DMS153 treated with DMSO at 0.1 percent for 48 hours (cell line): Measurements from ENCODE around the gene RFFL.
"Not testable (repeated sequence)": the region's sequence is repeated elsewhere in the genome, so short reads cannot be mapped to it uniquely, and the experiment has no call there.

Source experiments
- DNase-seq: peaks from one replicate; lab custom pipeline; 2025; ENCODE audit not compliant: unreplicated experiment; lab: John Stamatoyannopoulos, UW

The RFFL gene

DNA sequence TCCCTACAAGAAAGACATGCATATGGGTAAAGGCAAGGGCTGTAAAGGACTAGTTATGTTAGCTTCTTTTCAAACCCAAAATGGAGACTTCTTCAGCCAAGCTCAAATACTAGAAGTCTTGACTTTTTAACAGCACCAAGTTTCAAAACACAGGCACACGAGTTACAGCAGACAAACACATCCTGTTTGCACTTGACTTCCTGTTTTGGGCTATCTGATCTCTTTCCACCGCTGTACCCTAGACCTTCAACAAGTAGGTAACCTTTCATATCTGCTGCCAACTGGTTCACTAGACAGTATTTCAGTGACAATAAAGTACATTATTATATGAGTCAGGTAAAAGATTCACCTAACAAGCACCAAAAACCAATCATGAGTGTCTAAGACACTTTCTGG, 12.3 kb downstream of the RFFL start:
- DNase-seq: peak; percentile 6

DNA sequence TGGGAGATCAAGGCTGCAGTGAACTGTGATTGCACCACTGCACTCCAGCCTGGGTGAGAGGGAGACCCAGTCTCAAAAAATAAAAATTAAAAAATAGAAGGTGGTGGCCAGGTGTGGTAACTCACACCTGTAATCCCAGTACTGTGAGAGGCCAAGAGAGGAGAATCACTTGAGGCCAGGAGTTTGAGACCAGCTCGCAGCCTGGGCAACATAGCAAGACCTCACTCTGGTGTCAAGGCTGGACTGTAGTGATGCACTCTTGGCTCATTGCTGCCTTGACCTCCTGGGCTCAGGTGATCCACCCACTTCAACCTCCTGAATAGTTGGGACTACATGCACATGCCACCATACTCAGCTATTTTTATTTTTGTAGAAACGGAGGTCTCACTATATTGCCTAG, 13.3 kb downstream of the RFFL start:
- no peak for DNase-seq

GRCh38 chr17:35048685-35049379, 14.7 kb downstream of the RFFL start:
- DNase-seq: no peak

DNA sequence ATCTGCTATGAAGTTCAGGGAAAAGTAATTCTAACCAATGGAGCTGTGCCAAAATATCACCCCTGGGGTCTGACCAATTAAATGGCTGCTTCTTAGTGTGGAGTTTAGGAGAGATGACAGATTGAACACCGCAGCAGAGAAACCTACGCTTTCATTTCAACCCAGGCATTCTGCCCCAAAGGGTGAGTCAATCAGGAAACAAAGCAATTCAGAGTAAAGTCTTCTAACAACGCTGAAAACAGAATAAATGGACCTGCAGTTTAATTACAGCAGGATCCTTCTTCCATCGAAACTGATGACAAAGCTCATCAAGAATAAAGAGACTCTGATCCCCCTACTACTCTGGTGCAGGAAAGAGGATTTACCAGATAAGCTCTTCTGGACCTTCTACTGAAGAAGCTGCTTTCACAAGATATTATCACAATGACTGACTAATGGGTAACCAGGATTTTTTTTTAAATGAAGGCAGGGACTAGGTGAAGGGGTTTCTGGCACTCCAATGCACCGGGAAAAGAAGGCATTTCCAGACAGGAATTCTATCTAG, 16.7 kb downstream of the RFFL start:
- no peak for DNase-seq

GRCh38 chr17:35046245-35046644, 17.3 kb downstream of the RFFL start:
- DNase-seq: no peak

DNA sequence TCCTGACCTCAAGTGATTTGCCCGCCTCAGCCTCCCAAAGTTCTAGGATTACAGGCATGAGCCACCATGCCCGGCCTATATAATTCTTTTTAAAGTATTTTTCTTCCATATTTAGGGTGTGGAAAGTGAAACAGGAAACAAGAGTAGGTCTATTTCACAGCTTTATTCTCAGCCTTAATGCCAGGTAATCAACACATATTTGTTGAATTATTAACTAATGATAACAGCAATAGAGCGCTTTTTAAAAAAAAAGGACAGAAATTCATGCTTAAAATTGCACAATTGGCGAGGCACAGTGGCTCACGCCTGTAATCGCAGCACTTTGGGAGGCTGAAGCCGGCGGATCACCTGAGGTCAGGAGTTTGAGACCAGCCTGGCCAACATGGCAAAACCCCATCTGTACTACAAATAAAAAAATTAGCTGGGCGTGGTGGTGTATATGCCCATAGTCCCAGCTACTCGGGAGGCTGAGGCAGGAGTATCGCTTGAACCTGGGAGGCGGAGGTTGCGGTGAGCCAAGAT, 18.0 kb downstream of the RFFL start:
- DNase-seq: not testable (repeated sequence)

DNA sequence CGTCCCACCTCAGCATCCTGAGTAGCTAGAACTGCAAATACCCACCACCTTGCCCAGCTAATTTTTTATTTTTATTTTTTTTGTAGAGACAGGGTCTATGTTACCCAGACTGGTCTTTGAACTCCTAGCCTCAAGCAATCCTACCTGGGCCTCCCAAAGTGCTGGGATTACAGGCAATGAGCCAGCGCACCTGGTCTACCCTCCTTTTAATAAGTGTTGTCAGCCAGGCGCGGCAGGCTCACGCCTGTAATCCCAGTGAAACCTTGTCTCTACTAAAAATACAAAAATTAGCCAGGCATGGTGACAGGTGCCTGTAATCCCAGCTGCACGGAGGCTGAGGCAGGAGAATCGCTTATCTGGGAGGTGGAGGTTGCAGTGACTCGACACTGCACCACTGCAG, 19.3 kb downstream of the RFFL start:
- DNase-seq: no peak

- no peak for DNase-seq
Measured at GRCh38 chr17:35041390-35041789, 22.1 kb downstream of the RFFL start.

DNA sequence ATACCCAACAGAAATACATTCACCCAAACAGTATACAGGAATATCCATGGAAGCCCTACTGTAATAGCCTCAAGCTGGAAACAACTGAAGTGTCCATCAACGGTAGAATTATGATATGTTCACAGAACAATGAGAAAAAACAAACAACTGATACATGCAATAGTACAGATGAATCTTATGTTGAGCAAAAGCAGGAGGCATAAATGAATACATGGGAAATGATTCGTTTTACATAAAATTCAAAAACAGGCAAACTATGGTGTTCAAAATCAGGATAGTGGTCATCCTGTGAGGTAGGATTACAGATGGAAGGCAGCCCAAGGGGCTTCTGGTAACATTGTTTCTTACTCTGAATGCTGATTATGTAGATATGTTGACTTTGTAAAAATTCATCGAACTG, 25.1 kb downstream of the RFFL start:
- DNase-seq: no peak

GRCh38 chr17:35030780-35031179, 32.7 kb downstream of the RFFL start:
- DNase-seq: no peak

- no peak for DNase-seq
Measured at GRCh38 chr17:35028531-35029262, 34.8 kb downstream of the RFFL start.

GRCh38 chr17:35028097-35028496, 35.4 kb downstream of the RFFL start:
- DNase-seq: not testable (repeated sequence)

- no peak for DNase-seq
Measured at GRCh38 chr17:35025541-35025940, 38.0 kb downstream of the RFFL start.

DNA sequence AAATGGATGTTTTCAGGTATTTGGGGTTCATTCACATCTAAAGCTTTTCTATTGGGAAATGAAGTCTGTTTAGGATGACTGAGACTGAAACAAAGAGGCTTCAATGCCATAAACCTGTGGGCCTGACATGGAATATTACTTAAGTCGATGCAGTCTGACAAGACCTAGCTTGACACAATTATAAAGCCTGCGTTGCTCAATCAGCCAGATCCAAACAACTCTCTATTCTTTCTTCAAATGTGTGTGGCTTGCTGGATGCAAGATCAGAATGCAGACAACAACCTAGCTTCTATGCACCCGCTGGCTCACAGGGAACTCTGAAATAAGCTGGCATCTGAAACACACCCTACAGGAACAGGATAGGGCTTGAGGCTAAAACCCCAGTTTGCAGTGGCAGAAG, 40.0 kb downstream of the RFFL start:
- DNase-seq: no peak

DNA sequence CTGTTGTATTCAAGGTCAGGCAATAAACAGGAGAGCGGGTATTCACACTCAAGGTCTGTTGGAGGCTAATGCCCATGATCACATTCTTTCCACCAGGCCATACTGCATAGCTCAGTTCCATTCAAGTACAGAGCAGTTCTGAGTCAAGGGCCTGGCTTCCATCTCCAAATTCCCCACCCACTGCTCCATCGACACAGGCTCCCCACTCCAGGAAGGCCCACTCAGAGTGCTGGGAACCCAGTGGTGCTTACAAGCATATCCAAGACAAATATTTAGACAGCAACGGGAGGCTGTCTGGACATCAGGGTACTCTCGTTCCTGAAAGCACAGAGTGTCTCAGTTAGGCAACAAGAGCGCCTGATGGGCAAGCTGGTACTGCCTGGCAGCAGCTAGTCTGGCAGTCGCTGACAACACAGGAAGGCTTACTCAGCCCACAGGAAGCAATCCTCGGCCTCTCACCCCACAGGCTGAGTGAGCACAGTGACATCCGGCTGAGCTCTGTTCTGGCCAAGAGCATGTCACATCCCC, 40.9 kb downstream of the RFFL start:
- no peak for DNase-seq

DNA sequence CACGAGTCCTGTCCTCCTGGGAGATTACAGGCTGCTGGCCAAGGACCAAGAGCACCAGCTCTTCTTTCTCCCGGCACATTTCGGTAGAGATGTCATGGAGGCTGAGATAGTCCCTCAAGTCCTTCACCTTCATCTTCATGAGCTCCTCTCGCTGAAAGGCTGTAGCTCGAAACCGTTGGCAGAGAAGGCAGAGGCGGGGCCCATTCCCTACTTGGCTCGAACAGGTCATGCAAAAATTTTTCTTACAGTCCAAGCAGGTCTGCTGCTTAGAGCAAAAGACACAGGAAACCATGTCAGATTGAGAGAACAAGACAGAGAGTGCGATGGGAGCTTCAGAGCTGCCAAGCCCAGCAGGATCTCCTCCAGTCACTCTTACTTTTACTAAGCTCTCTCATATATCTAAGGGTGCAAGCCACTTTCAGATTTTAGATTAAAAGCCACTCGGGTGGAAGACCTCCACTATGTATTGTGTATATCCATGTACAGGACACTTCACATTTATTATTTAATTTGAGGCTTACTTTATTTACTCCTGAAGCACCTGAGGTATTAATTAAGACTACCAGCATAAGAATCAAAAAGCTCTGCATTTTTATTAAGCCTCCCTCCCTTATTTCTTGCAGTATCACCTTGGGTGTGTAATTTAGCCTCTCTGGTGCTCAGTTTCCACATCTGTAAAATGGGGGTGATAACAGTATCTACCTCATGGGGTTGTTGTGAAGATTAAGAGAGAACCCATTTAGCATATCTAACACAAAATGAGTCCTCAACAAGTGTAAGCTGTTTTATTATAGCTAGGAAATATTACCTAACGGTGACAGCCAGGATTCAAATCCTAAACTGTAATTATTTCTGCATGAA, 41.8 kb downstream of the RFFL start:
- DNase-seq: no peak

DNA sequence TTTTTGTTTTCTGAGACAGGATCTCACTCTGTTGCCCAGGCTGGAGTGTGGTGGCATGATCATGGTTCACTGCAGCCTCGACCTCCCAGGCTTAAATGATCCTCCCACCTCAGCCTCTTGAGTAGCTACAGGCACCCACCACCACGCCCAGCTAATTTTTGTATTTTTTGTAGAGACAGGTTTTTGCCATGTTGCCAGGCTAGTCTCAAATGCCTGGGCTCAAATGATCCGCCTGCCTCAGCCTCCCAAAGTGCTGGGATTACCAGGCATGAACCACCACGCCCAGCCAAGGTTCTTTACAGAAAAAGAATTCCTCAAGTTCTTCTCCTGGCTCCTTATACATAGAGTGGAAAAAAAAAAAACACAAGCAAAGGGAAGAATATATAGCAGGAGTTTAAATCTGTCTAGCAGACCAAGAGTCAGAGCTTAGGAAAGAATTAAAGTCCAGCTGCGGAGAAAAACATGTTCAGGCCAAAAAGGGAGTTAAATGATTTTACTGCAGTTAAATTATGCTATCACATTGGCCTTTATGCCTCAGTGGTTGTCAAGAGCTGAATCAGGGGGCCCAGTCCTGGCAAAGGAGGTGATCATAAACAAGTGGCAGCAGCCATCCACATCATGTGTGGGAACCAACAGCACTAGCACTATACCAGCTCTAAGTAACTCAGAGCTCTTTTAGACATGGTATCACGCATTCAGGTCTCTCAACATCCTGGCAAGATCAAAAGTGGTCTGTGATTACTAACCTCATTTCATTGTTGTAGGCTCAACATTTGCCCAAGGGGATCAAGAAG, 43.9 kb downstream of the RFFL start:
- DNase-seq: no peak

DNA sequence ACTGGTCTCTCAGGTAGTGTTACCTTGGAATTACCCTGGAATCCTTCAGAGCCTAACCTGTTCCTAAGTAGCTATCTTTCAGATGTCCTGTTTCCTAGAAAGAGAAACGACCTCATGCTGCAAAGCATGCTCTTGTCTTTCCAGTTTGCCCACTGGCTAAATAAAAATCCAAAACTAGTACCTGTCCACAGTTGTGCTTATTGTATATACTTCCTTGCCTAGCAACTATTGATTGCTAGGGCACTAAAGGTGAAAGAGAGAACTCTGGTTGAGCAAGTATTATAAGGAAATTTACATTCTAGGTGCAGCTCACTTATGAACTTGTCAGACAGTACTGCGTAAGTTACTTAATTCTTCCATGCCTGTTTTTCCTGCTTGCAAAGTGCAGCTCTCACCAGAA, 44.7 kb downstream of the RFFL start:
- no peak for DNase-seq

DNA sequence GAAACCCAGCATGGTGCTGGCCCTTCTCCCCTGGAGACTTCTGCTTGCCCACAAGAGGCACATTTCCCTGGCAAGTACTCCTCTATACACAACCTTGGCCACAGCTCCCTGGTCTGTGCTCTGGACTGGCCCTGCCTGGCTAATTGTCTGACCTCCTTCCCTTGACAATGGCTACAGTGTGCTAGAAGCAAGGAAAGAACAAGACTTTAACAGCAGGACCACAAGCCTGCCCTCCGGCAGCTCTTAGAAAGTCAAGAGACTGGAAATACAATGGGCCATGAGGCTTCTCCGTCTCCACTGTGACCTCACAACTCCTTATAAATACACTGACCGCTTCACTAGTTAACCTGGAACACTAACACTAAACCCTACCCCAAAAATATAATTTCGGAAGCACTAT, 46.5 kb downstream of the RFFL start:
- DNase-seq: no peak

GRCh38 chr17:35016369-35016768, 47.1 kb downstream of the RFFL start:
- no peak for DNase-seq
